Duodenal mucosa (tissue), 2 donors: ENCODE data around the gene CHKA.

ENCODE experiments used
- H3K27ac ChIP-seq: one replicate; pipeline ENCODE4 v1.7.0; 2013; ENCODE audit warnings: low read depth, low read length
- H3K27me3 ChIP-seq, 2 donors: one replicate each; pipeline ENCODE4 v1.7.0; 2013; ENCODE audit warnings: low read length in 2 of 2, control low read depth in 1 of 2; ENCODE audit not compliant: insufficient read depth in 2 of 2, control insufficient read depth in 1 of 2
- H3K36me3 ChIP-seq, 2 donors: one replicate each; pipeline ENCODE4 v1.7.0; 2013; ENCODE audit warnings: low read length in 2 of 2, control low read depth in 1 of 2; ENCODE audit not compliant: insufficient read depth in 2 of 2, control insufficient read depth in 1 of 2
- H3K4me1 ChIP-seq, 2 donors: one replicate each; pipeline ENCODE4 v1.7.0; 2013; ENCODE audit warnings: low read length in 2 of 2, control low read depth in 1 of 2; ENCODE audit not compliant: insufficient read depth in 2 of 2, control insufficient read depth in 1 of 2
- H3K4me3 ChIP-seq, 2 donors: one replicate each; pipeline ENCODE4 v1.7.0; 2013; ENCODE audit warnings: low read length in 2 of 2, low read depth in 1 of 2
- H3K9ac ChIP-seq, 2 donors: one replicate each; pipeline ENCODE4 v1.7.0; 2013; ENCODE audit warnings: low read length in 2 of 2, low read depth in 1 of 2
- H3K9me3 ChIP-seq, 2 donors: one replicate each; pipeline ENCODE4 v1.7.0; 2013; ENCODE audit warnings: low read length in 2 of 2, control low read depth in 1 of 2; ENCODE audit not compliant: control insufficient read depth in 1 of 2

Gene CHKA

GRCh38 chr11:68025047-68025446 is 96.1 kb downstream of the CHKA start:
- Histone ChIP-seq H3K4me1 (peaks cover 5 to 7% of the 10 kb centered on the region in 2 donors), H3K4me3 (no peak overlapping the region), H3K27me3 (no peaks in the 10 kb centered on the region), H3K9ac (no peak overlapping the region), H3K9me3 (no peaks in the 10 kb centered on the region), H3K36me3 (peaks cover 9 to 21% of the 10 kb centered on the region in 2 donors), H3K27ac (no peak overlapping the region)

GRCh38 chr11:68024508-68024907 is 96.7 kb downstream of the CHKA start:
- no peak overlapping the region for H3K27ac ChIP-seq
- H3K9ac ChIP-seq = no peak overlapping the region
- H3K4me1 ChIP-seq = peaks cover 1 to 3% of the 10 kb centered on the region in 2 donors
- H3K27me3 ChIP-seq = no peaks in the 10 kb centered on the region
- peaks cover 9 to 21% of the 10 kb centered on the region in 2 donors for H3K36me3 ChIP-seq
- no peaks in the 10 kb centered on the region for H3K9me3 ChIP-seq
- H3K4me3 ChIP-seq = no peak overlapping the region

GRCh38 chr11:68022531-68022930 is 98.7 kb downstream of the CHKA start:
- H3K4me3 ChIP-seq = no peak overlapping the region
- peaks cover 9 to 15% of the 10 kb centered on the region in 2 donors for H3K36me3 ChIP-seq
- no peaks in the 10 kb centered on the region for H3K4me1 ChIP-seq

GRCh38 chr11:68021167-68021787 is 99.9 kb downstream of the CHKA start:
- Histone ChIP-seq H3K9me3 (no peaks in the 10 kb centered on the region), H3K27ac (no peak overlapping the region), H3K4me3 (no peak overlapping the region), H3K27me3 (no peaks in the 10 kb centered on the region), H3K36me3 (peaks cover 9 to 11% of the 10 kb centered on the region in 2 donors), H3K9ac (peak overlapping the region in 1 of 2 donors; percentile 12), H3K4me1 (peaks cover 8 to 9% of the 10 kb centered on the region in 2 donors)

More at GRCh38 chr11:68022531-68022930, 98.7 kb downstream of the CHKA start:
- H3K9ac ChIP-seq = no peak overlapping the region
- no peaks in the 10 kb centered on the region for H3K27me3 ChIP-seq
- no peak overlapping the region for H3K27ac ChIP-seq
- H3K9me3 ChIP-seq = no peaks in the 10 kb centered on the region

GRCh38 chr11:68020575-68020974 is 100.6 kb downstream of the CHKA start:
- peaks cover 8 to 9% of the 10 kb centered on the region in 2 donors for H3K4me1 ChIP-seq
- no peak overlapping the region for H3K27ac ChIP-seq
- no peaks in the 10 kb centered on the region for H3K9me3 ChIP-seq
- H3K36me3 ChIP-seq = peaks cover 9 to 11% of the 10 kb centered on the region in 2 donors
- no peak overlapping the region for H3K9ac ChIP-seq
- H3K4me3 ChIP-seq = no peak overlapping the region
- H3K27me3 ChIP-seq = no peaks in the 10 kb centered on the region

GRCh38 chr11:68019486-68019885 is 101.7 kb downstream of the CHKA start:
- Histone ChIP-seq H3K9me3 (no peaks in the 10 kb centered on the region), H3K4me1 (peaks cover 14 to 16% of the 10 kb centered on the region in 2 donors), H3K9ac (no peak overlapping the region), H3K4me3 (no peak overlapping the region), H3K36me3 (peaks cover under 1 to 3% of the 10 kb centered on the region in 2 donors), H3K27me3 (no peaks in the 10 kb centered on the region), H3K27ac (no peak overlapping the region)

GRCh38 chr11:68018730-68019190 is 102.4 kb downstream of the CHKA start:
- Histone ChIP-seq H3K4me3 (no peak overlapping the region), H3K27me3 (no peaks in the 10 kb centered on the region), H3K4me1 (peaks cover 21 to 24% of the 10 kb centered on the region in 2 donors), H3K9me3 (no peaks in the 10 kb centered on the region), H3K27ac (no peak overlapping the region), H3K36me3 (peaks cover 0 to 3% of the 10 kb centered on the region in 2 donors), H3K9ac (no peak overlapping the region)

GRCh38 chr11:68017980-68018729 is 103.0 kb downstream of the CHKA start:
- Histone ChIP-seq H3K4me1 (peaks cover 27 to 30% of the 10 kb centered on the region in 2 donors), H3K9ac (no peak overlapping the region), H3K9me3 (no peaks in the 10 kb centered on the region), H3K27ac (no peak overlapping the region), H3K36me3 (peaks cover 0 to 3% of the 10 kb centered on the region in 2 donors), H3K4me3 (no peak overlapping the region), H3K27me3 (no peaks in the 10 kb centered on the region)

GRCh38 chr11:68016904-68017817 is 104.0 kb downstream of the CHKA start:
- Histone ChIP-seq H3K36me3 (no peaks in the 10 kb centered on the region), H3K27ac (no peak overlapping the region), H3K27me3 (no peaks in the 10 kb centered on the region), H3K4me3 (no peak overlapping the region), H3K4me1 (peaks cover 37 to 40% of the 10 kb centered on the region in 2 donors), H3K9me3 (no peaks in the 10 kb centered on the region), H3K9ac (peak overlapping the region in 1 of 2 donors; percentile 1)
